Breast epithelium (tissue), 4 donors: ENCODE results near the gene SLC9A2. TPM values are rescaled to one million over a fixed set of nuclear protein-coding genes. Genes with fewer than 3 reads are reported as not detected.

ENCODE experiments used
- DNase-seq, 2 donors: peaks; one replicate each; pipeline ENCODE4 v3.0.0-alpha.2; 2019; ENCODE audit warnings: low spot score in 2 of 2
- H3K27ac ChIP-seq, 2 donors: fragments of 200-600 bp; sonication (generic) in 1 of 2; one replicate each; pipeline ENCODE4 v1.5.1; 2016 to 2019; ENCODE audit warnings: mild to moderate bottlenecking in 1 of 2
- H3K27me3 ChIP-seq, 2 donors: fragments of 200-600 bp; sonication (generic) in 1 of 2; one replicate each; pipeline versions ENCODE4 v1.5.1 to v1.6.0; 2017 to 2019; ENCODE audit warnings: control low read depth in 1 of 2, mild to moderate bottlenecking in 1 of 2
- H3K36me3 ChIP-seq: fragments of 200-600 bp; one replicate; pipeline ENCODE4 v1.5.1; 2019
- H3K4me1 ChIP-seq, 2 donors: fragments of 200-600 bp; sonication (generic); one replicate each; pipeline ENCODE4 v1.5.1; 2016 to 2019; ENCODE audit warnings: control low read depth in 1 of 2
- H3K4me3 ChIP-seq, 3 donors: fragments of 200-600 bp; sonication (generic); 1 replicate in 2 of 3; 2 replicates in 1 of 3; pipeline ENCODE4 v1.5.1; 2016 to 2019; ENCODE audit warnings: mild to moderate bottlenecking in 3 of 3, moderate library complexity in 2 of 3
- H3K9me3 ChIP-seq, 2 donors: fragments of 200-600 bp; sonication (generic) in 1 of 2; one replicate each; pipeline ENCODE4 v1.5.1; 2016 to 2019; ENCODE audit warnings: control low read depth in 1 of 2
- CTCF ChIP-seq, 3 donors: fragments of 450-650 bp; IDR thresholded peaks; one replicate each; pipeline ENCODE4 v1.5.1; 2016 to 2017; ENCODE audit warnings: antibody characterized with exemption in 3 of 3, mild to moderate bottlenecking in 3 of 3, moderate library complexity in 3 of 3
- POLR2A ChIP-seq: fragments of 450-650 bp; IDR thresholded peaks from one replicate; pipeline ENCODE4 v1.6.1; 2016; ENCODE audit warnings: antibody characterized with exemption, mild to moderate bottlenecking, moderate library complexity
- POLR2AphosphoS5 ChIP-seq, 3 donors: sonication (generic); formaldehyde crosslinking; IDR thresholded peaks; one replicate each; pipeline ENCODE4 v1.6.1; 2017; ENCODE audit warnings: antibody characterized with exemption in 3 of 3
- intact Hi-C: fragments of 100-400 bp; cut with DNase I; formaldehyde crosslinking; loops from one replicate; pipeline ENCODE4 v1.15.1; 2023; ENCODE audit warnings: low total_unique reads
- total RNA-seq, 3 donors: library from RNA; depleted of rRNA; stranded (reverse); fragments of >200 nt; gene quantifications; one replicate each; pipeline ENCODE4 v1.1.0, GENCODE V29; 2016

SLC9A2 gene
- total RNA-seq, 3 donors from 2014 or later, result 0.16 to 0.98 (median 0.73) TPM

DNA sequence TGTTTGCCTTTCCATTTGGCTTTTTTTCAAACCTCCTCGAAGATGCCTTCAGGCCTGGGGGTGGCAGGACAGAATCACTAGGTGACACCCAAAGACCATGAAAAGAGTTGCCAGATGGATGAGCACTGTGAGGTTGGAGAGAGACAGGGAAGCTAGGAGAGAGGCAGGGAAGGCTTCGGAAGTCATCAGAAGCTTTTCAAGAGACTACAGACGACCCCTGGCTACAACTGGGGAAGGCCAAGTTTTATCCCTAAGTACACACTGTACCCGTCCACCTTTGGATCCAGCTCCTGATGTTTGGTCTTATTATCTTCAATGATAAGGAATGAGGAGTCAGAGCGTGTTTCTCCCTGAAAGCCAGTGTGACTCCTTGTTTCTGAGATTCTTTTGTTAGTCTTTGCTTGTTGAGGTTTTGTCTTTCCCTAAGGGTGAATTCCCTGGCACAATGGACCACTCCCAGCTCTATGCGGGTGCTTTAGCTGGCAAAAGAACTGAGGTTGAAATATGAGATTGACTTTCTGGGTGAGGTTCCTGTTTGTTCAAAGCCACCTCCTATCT, 33.4 kb upstream of the SLC9A2 start:
- Histone ChIP-seq H3K4me1 (no peaks in the 10 kb centered on the region), H3K9me3 (no peaks in the 10 kb centered on the region), H3K27ac (no peak overlapping the region), H3K4me3 (no peak overlapping the region), H3K27me3 (no peaks in the 10 kb centered on the region), H3K36me3 (no peaks in the 10 kb centered on the region)
- DNase-seq, result no peak
- intact Hi-C loops, result no loop called here
- TF ChIP-seq POLR2A (no peak), POLR2AphosphoS5 (IDR thresholded peaks at IDR 0.05) (no peak), CTCF (IDR thresholded peaks at IDR 0.05) (no peak)

DNA sequence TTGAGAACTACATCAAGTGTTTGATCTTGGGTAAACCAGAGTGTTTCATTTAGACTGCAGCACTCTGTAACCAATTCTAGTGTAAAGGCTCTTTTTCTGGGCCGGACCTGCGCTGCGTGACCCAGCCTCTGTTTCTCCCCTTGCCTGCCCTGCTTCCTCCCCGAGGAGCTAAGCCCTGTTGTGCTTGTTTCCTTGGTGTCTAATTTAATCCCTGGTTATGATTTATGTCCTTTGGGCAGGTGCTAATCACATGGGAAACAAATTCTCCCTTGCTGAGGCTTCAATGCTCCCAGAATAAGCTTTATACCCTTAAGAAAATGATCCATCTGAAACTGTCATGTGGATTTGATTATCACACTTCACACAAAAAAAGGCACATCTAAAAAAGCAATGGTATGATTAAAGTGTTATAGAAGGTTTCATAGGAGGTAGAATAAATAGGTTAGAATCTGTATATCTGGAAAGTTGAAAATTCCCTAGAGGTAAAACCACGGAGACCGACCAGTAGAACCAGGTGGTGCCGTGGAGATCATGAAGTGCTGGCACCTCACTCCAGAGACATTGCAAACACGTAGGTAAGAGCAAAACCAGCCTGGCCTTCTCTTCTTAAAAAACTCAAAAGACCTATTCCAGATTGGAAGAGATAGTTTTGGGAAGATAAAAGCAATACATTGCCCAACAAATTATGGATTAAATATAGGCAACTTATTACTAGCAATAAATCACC, 31.0 kb upstream of the SLC9A2 start:
- intact Hi-C loops, result no loop called here
- no peaks in the 10 kb centered on the region for H3K4me1 ChIP-seq
- no peak overlapping the region for H3K27ac ChIP-seq
- H3K36me3 ChIP-seq, result no peaks in the 10 kb centered on the region
- no peaks in the 10 kb centered on the region for H3K9me3 ChIP-seq
- H3K4me3 ChIP-seq, result no peak overlapping the region
- H3K27me3 ChIP-seq, result no peaks in the 10 kb centered on the region
- no peak for TF ChIP-seq CTCF (IDR thresholded peaks at IDR 0.05)
- no peak for TF ChIP-seq POLR2AphosphoS5 (IDR thresholded peaks at IDR 0.05)
- TF ChIP-seq POLR2A, result no peak
- DNase-seq, result no peak

GRCh38 chr2:102589444-102589843, 29.9 kb upstream of the SLC9A2 start:
- Histone ChIP-seq H3K4me1 (no peaks in the 10 kb centered on the region), H3K27me3 (no peaks in the 10 kb centered on the region), H3K27ac (no peak overlapping the region), H3K9me3 (no peaks in the 10 kb centered on the region), H3K36me3 (no peaks in the 10 kb centered on the region), H3K4me3 (no peak overlapping the region)
- DNase-seq, result no peak
- TF ChIP-seq POLR2A (no peak), CTCF (IDR thresholded peaks at IDR 0.05) (no peak)
- intact Hi-C loops, result no loop called here

DNA sequence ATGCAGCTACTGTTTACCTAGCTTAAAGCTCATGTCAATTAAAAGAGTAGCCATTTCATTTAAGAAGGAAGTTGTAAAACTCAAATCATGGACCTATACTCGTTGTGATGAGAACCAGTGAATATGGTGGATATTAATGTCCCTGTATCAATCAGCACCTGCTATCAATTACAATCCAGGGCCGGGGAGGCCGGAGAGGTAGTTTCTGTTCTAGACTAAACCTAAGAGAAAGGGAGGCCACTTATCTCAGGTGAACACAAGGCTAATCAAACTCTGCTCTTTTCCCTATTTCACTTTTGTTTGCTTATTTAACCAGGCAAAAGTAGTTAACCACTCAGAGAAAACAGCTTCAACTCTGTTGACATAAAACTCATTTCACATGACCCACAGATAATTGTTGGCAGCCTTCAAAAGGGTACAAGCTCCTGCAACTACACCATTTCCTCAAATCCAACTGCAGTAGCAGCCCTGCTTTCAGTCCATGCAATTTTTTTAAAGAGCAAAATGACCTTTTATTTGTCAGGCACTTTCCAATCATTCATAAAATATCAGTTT, 27.8 kb upstream of the SLC9A2 start:
- no peak for DNase-seq
- TF ChIP-seq POLR2AphosphoS5 (IDR thresholded peaks at IDR 0.05) (no peak), POLR2A (no peak), CTCF (IDR thresholded peaks at IDR 0.05) (no peak)

GRCh38 chr2:102592601-102593000, 26.8 kb upstream of the SLC9A2 start:
- Histone ChIP-seq H3K36me3 (no peaks in the 10 kb centered on the region), H3K27ac (no peak overlapping the region), H3K9me3 (no peaks in the 10 kb centered on the region), H3K4me1 (no peaks in the 10 kb centered on the region), H3K4me3 (no peak overlapping the region), H3K27me3 (no peaks in the 10 kb centered on the region)
- intact Hi-C loops, result no loop called here
- DNase-seq, result no peak
- TF ChIP-seq CTCF (IDR thresholded peaks at IDR 0.05), result no peak
- no peak for TF ChIP-seq POLR2A
- no peak for TF ChIP-seq POLR2AphosphoS5 (IDR thresholded peaks at IDR 0.05)

More for the DNA sequence above, 27.8 kb upstream of the SLC9A2 start:
- intact Hi-C loops, result no loop called here
- Histone ChIP-seq H3K4me3 (no peak overlapping the region), H3K27ac (no peak overlapping the region), H3K9me3 (no peaks in the 10 kb centered on the region), H3K36me3 (no peaks in the 10 kb centered on the region), H3K27me3 (no peaks in the 10 kb centered on the region), H3K4me1 (no peaks in the 10 kb centered on the region)
